OCI-M2 (cell line): Measurements from ENCODE around the gene PTDSS2.
"Not testable (repeated sequence)": the region's sequence is repeated elsewhere in the genome, so short reads cannot be mapped to it uniquely, and the experiment has no call there.

Experiments
- DNase-seq: peaks from one replicate; lab custom pipeline; 2025; ENCODE audit not compliant: unreplicated experiment; lab: John Stamatoyannopoulos, UW

PTDSS2 gene

GRCh38 chr11:468036-468435, 18.0 kb downstream of the PTDSS2 start:
- no peak for DNase-seq

- DNase-seq: no peak
Observed at GRCh38 chr11:468493-468892, 18.4 kb downstream of the PTDSS2 start.

GRCh38 chr11:469026-469683, 19.1 kb downstream of the PTDSS2 start:
- not testable (repeated sequence) for DNase-seq

- DNase-seq: no peak
Observed at GRCh38 chr11:469684-470560, 19.8 kb downstream of the PTDSS2 start.

- no peak for DNase-seq
Observed at GRCh38 chr11:471468-472145, 21.5 kb downstream of the PTDSS2 start.

GRCh38 chr11:472272-472671, 22.2 kb downstream of the PTDSS2 start:
- DNase-seq: no peak

- DNase-seq: no peak
Observed at GRCh38 chr11:472816-473215, 22.7 kb downstream of the PTDSS2 start.

GRCh38 chr11:473415-473814, 23.3 kb downstream of the PTDSS2 start:
- no peak for DNase-seq

GRCh38 chr11:473962-474785, 24.1 kb downstream of the PTDSS2 start:
- no peak for DNase-seq

GRCh38 chr11:474914-475506, 24.9 kb downstream of the PTDSS2 start:
- no peak for DNase-seq

GRCh38 chr11:475941-476340, 25.9 kb downstream of the PTDSS2 start:
- DNase-seq: no peak

- DNase-seq: no peak
Observed at GRCh38 chr11:476416-476815, 26.3 kb downstream of the PTDSS2 start.

GRCh38 chr11:477052-477715, 27.1 kb downstream of the PTDSS2 start:
- no peak for DNase-seq

- no peak for DNase-seq
Observed at GRCh38 chr11:479311-479710, 29.2 kb downstream of the PTDSS2 start.

- no peak for DNase-seq
Observed at GRCh38 chr11:484616-485015, 34.5 kb downstream of the PTDSS2 start.

- no peak for DNase-seq
Observed at GRCh38 chr11:486189-486588, 36.1 kb downstream of the PTDSS2 start.

GRCh38 chr11:487571-488021, 37.5 kb downstream of the PTDSS2 start:
- no peak for DNase-seq

- DNase-seq: no peak
Observed at GRCh38 chr11:488062-488461, 38.0 kb downstream of the PTDSS2 start.

- no peak for DNase-seq
Observed at GRCh38 chr11:488579-488978, 38.5 kb downstream of the PTDSS2 start.

- no peak for DNase-seq
Observed at GRCh38 chr11:488992-489391, 38.9 kb downstream of the PTDSS2 start.
